Immature natural killer cell (primary cell): ENCODE data around the gene BORCS5. TPM values are rescaled to one million over a fixed set of nuclear protein-coding genes. Genes with fewer than 3 reads are reported as not detected.

Experiments
- DNase-seq, 3 donors: peaks; one replicate each; pipeline ENCODE4 v3.0.0; 2022; ENCODE audit warnings: mixed read lengths in 1 of 3
- H3K27ac Mint-ChIP-seq, 6 donors: one replicate each; pipeline ENCODE4 v1.8.0; 2020; ENCODE audit warnings: mixed read lengths in 6 of 6, mild to moderate bottlenecking in 5 of 6, inconsistent platforms in 4 of 6, moderate library complexity in 3 of 6
- H3K27me3 Mint-ChIP-seq, 3 donors: one replicate each; pipeline ENCODE4 v1.8.0; 2020 to 2021; ENCODE audit warnings: low read depth in 3 of 3, mild to moderate bottlenecking in 3 of 3, mixed read lengths in 3 of 3, moderate library complexity in 3 of 3, inconsistent platforms in 1 of 3
- H3K36me3 Mint-ChIP-seq, 3 donors: one replicate each; pipeline ENCODE4 v1.8.0; 2020; ENCODE audit warnings: mixed read lengths in 3 of 3, inconsistent platforms in 2 of 3, mild to moderate bottlenecking in 2 of 3
- H3K4me1 Mint-ChIP-seq, 2 donors: one replicate each; pipeline ENCODE4 v1.8.0; 2020; ENCODE audit warnings: inconsistent platforms in 2 of 2, mild to moderate bottlenecking in 2 of 2, mixed read lengths in 2 of 2, moderate library complexity in 1 of 2
- H3K4me3 Mint-ChIP-seq, 5 donors: one replicate each; pipeline ENCODE4 v1.8.0; 2020; ENCODE audit warnings: mild to moderate bottlenecking in 5 of 5, mixed read lengths in 5 of 5, inconsistent platforms in 3 of 5, moderate library complexity in 3 of 5
- H3K9me3 Mint-ChIP-seq, 6 donors: one replicate each; pipeline ENCODE4 v1.8.0; 2020; ENCODE audit warnings: mild to moderate bottlenecking in 6 of 6, mixed read lengths in 6 of 6, inconsistent platforms in 4 of 6, moderate library complexity in 3 of 6
- polyA plus RNA-seq, 3 donors: library from polyadenylated mRNA; unstranded; fragments of 300-500 nt; fragmentation: Illumina TruSeq; gene quantifications; one replicate each; pipeline ENCODE4 v1.2.3, GENCODE V29; 2021

The BORCS5 gene
- polyA plus RNA-seq, 3 donors from 2014 or later = 16.7 to 34.5 (median 25.6) TPM

DNA sequence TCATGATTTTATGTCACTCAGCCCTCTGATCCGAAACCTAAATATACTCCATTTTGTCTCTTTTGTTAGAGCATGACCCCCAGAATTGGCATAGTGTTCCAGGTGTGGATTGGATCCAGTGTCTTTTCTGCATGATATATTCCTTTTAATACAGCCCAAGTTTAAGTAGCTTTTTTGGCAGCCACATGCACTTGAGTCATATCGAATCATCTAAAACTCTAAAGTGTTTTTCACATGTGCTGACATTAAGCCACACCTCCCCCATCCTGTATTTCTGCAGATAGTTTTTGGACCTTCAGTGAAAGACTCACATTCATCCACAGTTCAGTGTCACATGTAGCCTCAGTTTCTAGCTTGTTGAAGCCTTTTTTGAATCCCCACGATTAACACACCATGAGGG, 30.6 kb downstream of the BORCS5 start:
- H3K4me3 Mint-ChIP-seq = peak overlapping the region in 1 of 5 donors; percentile 20
- H3K36me3 Mint-ChIP-seq = peaks cover 7 to 26% (median 24%) of the 10 kb centered on the region in 3 donors
- H3K27ac Mint-ChIP-seq = peak overlapping the region in 5 of 6 donors; percentile 60 to 80 (median 69)
- H3K27me3 Mint-ChIP-seq = peaks cover 2 to 9% (median 6%) of the 10 kb centered on the region in 3 donors
- H3K9me3 Mint-ChIP-seq = no peaks in the 10 kb centered on the region
- H3K4me1 Mint-ChIP-seq = peaks cover 46 to 66% of the 10 kb centered on the region in 2 donors
- DNase-seq = no peak

DNA sequence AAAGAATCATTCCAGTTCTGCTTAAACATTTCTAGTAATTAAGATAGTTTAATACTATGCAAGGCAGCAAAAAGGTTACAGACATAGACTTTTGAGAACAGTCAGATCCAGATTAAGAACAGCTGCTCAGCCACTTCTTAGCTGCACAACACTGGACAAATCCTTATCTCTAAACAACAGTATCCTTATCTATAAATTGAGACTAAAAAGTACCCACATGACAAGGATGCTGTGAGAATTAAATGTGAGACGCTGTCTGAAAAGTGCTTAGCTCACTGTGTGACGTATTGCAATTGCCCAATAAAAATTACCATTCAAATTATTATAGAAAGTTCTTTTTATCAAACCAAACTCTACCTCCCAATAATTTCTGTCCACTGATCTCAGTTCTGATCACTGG, 35.5 kb downstream of the BORCS5 start:
- DNase-seq = no peak
- Mint-ChIP-seq H3K36me3 (peaks cover 12 to 21% (median 15%) of the 10 kb centered on the region in 3 donors), H3K27ac (no peak overlapping the region), H3K9me3 (no peaks in the 10 kb centered on the region), H3K4me1 (peaks cover 7 to 27% of the 10 kb centered on the region in 2 donors), H3K27me3 (peaks cover 0 to 5% (median 2%) of the 10 kb centered on the region in 3 donors), H3K4me3 (no peak overlapping the region)

DNA sequence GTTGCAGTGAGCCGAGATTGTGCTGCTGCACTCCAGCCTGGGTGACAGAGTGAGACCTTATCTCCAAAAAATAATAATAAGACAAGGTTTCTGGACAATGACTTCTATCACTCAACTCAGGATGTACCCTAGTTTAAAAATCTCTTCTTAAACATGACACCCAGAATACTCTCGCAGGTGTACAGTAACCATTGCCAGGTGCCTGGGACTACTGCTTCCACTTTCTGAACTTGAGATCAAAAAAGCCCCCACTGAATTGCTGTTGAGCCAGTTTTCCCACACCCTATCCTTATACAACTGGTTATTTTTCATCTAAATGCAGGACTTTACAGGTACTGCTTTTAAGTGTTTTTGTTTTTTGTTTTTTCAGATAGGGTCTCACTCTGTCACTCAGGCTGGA, 36.3 kb downstream of the BORCS5 start:
- DNase-seq = no peak
- peaks cover 12 to 23% (median 12%) of the 10 kb centered on the region in 3 donors for H3K36me3 Mint-ChIP-seq
- no peaks in the 10 kb centered on the region for H3K9me3 Mint-ChIP-seq
- H3K27me3 Mint-ChIP-seq = peaks cover 0 to 4% (median 2%) of the 10 kb centered on the region in 3 donors
- no peak overlapping the region for H3K4me3 Mint-ChIP-seq
- H3K27ac Mint-ChIP-seq = no peak overlapping the region
- peaks cover 1 to 20% of the 10 kb centered on the region in 2 donors for H3K4me1 Mint-ChIP-seq

DNA sequence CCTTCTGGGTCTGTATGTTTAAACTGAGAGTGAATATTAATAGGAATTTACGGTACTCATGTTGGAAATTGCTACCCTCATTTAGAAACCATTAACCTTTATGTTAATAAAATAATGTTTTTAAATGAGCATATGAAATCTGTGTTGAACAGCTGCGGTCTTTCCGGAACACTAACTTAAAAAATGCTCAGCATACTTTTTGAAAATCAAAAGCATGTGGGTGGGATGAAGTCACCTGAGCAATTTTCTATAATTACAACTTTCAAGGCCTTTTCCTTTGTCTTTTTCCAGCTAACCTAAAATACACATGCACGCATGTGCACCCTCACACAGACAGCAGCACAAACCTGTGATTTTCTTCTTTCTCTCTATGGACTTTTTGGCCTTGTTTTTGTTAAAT, 39.8 kb downstream of the BORCS5 start:
- peaks cover 8 to 16% (median 15%) of the 10 kb centered on the region in 3 donors for H3K36me3 Mint-ChIP-seq
- DNase-seq = no peak
- peaks cover 0 to 4% (median 0%) of the 10 kb centered on the region in 3 donors for H3K27me3 Mint-ChIP-seq
- H3K4me1 Mint-ChIP-seq = peaks cover 16 to 35% of the 10 kb centered on the region in 2 donors
- H3K9me3 Mint-ChIP-seq = no peaks in the 10 kb centered on the region
- H3K4me3 Mint-ChIP-seq = no peak overlapping the region
- no peak overlapping the region for H3K27ac Mint-ChIP-seq

GRCh38 chr12:12397184-12397583, 40.3 kb downstream of the BORCS5 start:
- no peak for DNase-seq
- Mint-ChIP-seq H3K4me3 (no peak overlapping the region), H3K27ac (no peak overlapping the region), H3K9me3 (no peaks in the 10 kb centered on the region), H3K27me3 (peaks cover 0 to 4% (median 0%) of the 10 kb centered on the region in 3 donors), H3K36me3 (peaks cover 8 to 18% (median 16%) of the 10 kb centered on the region in 3 donors), H3K4me1 (peaks cover 17 to 35% of the 10 kb centered on the region in 2 donors)

GRCh38 chr12:12398026-12398859, 41.4 kb downstream of the BORCS5 start:
- Mint-ChIP-seq H3K4me3 (no peak overlapping the region), H3K27ac (peak overlapping the region in 1 of 6 donors; percentile 15), H3K27me3 (peaks cover 0 to 4% (median 0%) of the 10 kb centered on the region in 3 donors), H3K9me3 (no peaks in the 10 kb centered on the region), H3K4me1 (peaks cover 17 to 35% of the 10 kb centered on the region in 2 donors), H3K36me3 (peaks cover 8 to 21% (median 16%) of the 10 kb centered on the region in 3 donors)
- DNase-seq = no peak

DNA sequence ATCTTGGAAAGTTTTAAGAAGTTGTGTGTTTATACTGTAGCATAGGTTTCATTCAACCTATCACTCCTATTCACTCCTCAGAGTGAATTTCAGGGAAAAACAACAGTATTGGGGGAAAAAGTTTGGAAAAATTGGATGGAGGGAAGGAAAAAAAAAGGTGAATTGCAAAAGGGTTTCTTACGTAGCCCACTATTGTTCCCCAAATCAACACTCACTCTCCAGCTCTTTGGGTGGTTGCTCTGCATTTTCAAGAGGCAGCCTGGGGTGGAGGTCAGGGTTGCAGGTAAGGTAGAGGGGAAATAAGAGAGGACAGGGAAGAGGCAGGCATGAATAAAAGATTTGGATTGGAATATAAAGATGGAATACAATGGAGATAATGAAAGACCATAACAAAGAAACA, 42.3 kb downstream of the BORCS5 start:
- Mint-ChIP-seq H3K27me3 (peaks cover 0 to 4% (median 0%) of the 10 kb centered on the region in 3 donors), H3K36me3 (peaks cover 8 to 23% (median 16%) of the 10 kb centered on the region in 3 donors), H3K4me3 (no peak overlapping the region), H3K9me3 (no peaks in the 10 kb centered on the region), H3K27ac (peak overlapping the region in 1 of 6 donors; percentile 16), H3K4me1 (peaks cover 17 to 35% of the 10 kb centered on the region in 2 donors)
- DNase-seq = no peak

GRCh38 chr12:12399776-12400305, 43.0 kb downstream of the BORCS5 start:
- Mint-ChIP-seq H3K27ac (peak overlapping the region in 3 of 6 donors; percentile 6 to 51 (median 50)), H3K4me3 (no peak overlapping the region), H3K4me1 (peaks cover 17 to 32% of the 10 kb centered on the region in 2 donors), H3K27me3 (peaks cover 0 to 4% (median 0%) of the 10 kb centered on the region in 3 donors), H3K9me3 (no peaks in the 10 kb centered on the region), H3K36me3 (peaks cover 6 to 19% (median 12%) of the 10 kb centered on the region in 3 donors)
- no peak for DNase-seq

DNA sequence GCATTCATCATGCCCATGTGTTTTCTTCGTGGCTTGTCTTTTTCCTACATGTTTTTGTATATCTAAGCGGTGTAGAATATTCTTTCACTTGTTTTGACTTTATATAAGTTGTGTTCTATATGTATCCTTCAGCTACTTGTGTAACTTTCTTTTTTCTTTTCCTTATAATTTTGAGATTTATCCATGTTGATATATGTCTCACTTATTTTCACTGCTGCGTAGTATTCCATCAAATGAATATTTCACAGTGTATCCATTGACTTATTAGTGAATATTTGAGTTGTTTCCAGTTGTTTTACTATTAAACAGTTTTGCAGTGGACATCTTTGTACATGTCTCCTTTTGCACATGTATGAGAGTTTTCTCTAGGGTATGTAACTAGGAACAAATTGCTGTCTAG, 43.9 kb downstream of the BORCS5 start:
- peak overlapping the region in 1 of 6 donors; percentile 65 for H3K27ac Mint-ChIP-seq
- peaks cover 0 to 2% (median 1%) of the 10 kb centered on the region in 3 donors for H3K27me3 Mint-ChIP-seq
- peaks cover 0 to 15% (median 11%) of the 10 kb centered on the region in 3 donors for H3K36me3 Mint-ChIP-seq
- H3K4me3 Mint-ChIP-seq = peak overlapping the region in 1 of 5 donors; percentile 23
- DNase-seq = no peak
- peaks cover 17 to 25% of the 10 kb centered on the region in 2 donors for H3K4me1 Mint-ChIP-seq
- H3K9me3 Mint-ChIP-seq = no peaks in the 10 kb centered on the region

DNA sequence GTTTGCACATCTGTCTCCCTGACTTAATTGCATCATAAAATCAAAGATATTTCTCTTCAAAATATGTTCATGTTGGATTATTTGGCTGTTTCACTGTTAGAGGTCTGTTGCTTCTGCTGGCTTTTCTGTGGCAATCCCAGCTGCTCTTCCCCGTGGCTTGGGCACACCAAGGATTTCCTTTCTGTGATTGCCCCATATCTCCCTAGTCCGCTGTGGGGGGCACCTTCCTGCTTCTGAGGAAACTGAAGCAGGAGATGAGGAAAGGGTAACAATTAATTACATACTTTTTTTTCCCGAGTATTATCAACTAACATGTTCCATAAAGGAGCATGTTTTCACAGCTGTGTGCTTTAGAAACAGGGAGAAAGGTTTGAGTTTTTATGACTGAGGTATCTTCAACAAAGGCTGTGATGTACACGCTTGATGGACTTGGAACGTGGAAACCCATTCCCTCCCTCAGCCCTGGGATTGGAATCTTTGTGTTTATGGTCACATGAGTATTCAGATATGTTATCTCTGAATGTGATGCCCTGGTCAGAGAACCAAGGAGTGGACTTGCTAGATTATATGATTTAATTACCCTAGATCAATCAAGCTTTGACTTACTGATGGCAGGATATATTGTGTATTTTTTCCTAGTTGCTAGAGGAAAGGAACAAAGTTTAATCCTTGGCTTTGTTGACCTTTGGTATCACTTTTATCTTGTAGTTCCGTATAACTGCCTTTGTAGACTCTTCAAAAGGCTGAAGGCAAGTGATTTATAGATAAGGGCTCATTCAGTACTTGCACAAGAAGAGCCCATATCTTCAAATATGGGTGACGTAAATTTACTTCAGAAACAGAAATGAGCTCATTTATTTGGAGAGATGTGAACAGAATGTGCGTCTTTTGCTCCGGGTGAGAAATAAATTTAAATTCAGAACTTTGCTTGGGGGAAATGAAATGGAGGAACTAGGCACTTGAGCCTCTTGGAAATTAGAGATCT, 46.7 kb downstream of the BORCS5 start:
- Mint-ChIP-seq H3K9me3 (no peaks in the 10 kb centered on the region), H3K4me1 (peaks cover 27 to 46% of the 10 kb centered on the region in 2 donors), H3K27ac (peak overlapping the region in 1 of 6 donors; percentile 13), H3K36me3 (peaks cover 0 to 11% (median 3%) of the 10 kb centered on the region in 3 donors), H3K4me3 (no peak overlapping the region), H3K27me3 (peaks cover 0 to 4% (median 0%) of the 10 kb centered on the region in 3 donors)
- DNase-seq = no peak

GRCh38 chr12:12404297-12404696, 47.4 kb downstream of the BORCS5 start:
- Mint-ChIP-seq H3K27me3 (peaks cover 0 to 4% (median 0%) of the 10 kb centered on the region in 3 donors), H3K4me3 (no peak overlapping the region), H3K27ac (no peak overlapping the region), H3K4me1 (peaks cover 28 to 48% of the 10 kb centered on the region in 2 donors), H3K36me3 (peaks cover 0 to 11% (median 3%) of the 10 kb centered on the region in 3 donors), H3K9me3 (no peaks in the 10 kb centered on the region)
- DNase-seq = no peak

- Mint-ChIP-seq H3K27ac (no peak overlapping the region), H3K36me3 (peaks cover 0 to 11% (median 6%) of the 10 kb centered on the region in 3 donors), H3K27me3 (peaks cover 0 to 4% (median 0%) of the 10 kb centered on the region in 3 donors), H3K9me3 (no peaks in the 10 kb centered on the region), H3K4me3 (no peak overlapping the region), H3K4me1 (peaks cover 16 to 34% of the 10 kb centered on the region in 2 donors)
- DNase-seq = no peak
Measured at GRCh38 chr12:12405882-12406281, 49.0 kb downstream of the BORCS5 start.

GRCh38 chr12:12406762-12407161, 49.9 kb downstream of the BORCS5 start:
- Mint-ChIP-seq H3K36me3 (peaks cover 0 to 11% (median 7%) of the 10 kb centered on the region in 3 donors), H3K9me3 (no peaks in the 10 kb centered on the region), H3K27ac (peak overlapping the region in 1 of 6 donors; percentile 24), H3K4me3 (no peak overlapping the region), H3K4me1 (peaks cover 19 to 31% of the 10 kb centered on the region in 2 donors), H3K27me3 (peaks cover 0 to 4% (median 0%) of the 10 kb centered on the region in 3 donors)
- no peak for DNase-seq
